Measurements from ENCODE around the gene NUDT15.

NUDT15 gene

DNA sequence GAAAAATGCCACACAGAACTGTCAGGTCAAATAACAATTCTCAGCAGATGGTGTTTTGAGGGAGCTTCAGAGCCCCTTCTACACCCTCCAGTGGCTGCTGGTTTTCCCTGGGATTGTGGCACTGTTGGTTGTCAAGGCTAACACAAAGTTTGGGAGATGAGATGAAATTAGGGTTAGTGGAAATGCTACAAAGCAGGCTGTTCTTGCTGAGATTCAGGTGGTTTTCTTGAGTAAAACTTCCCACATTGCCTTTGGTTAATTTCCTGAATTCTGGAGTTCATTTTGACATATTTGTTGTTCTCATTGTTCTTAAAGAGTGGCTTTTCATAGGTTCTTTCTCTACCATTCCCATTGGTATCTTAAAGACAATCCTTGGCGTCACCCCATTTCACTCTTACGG lies 35.3 kb downstream of the NUDT15 start:
- H3F3A ChIP-seq (ENCODE audit: low read depth), result no peaks in the 10 kb centered on the region
- peaks cover 86% of the 10 kb centered on the region for H3K36me3 ChIP-seq (ENCODE audit: insufficient read depth, low read length)
- H3K4me2 ChIP-seq (ENCODE audit: low read depth, low read length, poor library complexity, severe bottlenecking), result no peak overlapping the region
- peaks cover 23% of the 10 kb centered on the region for H3K9me3 ChIP-seq (ENCODE audit: insufficient read depth, low read depth, low read length)
- no peak overlapping the region for H2AFZ ChIP-seq (ENCODE audit: low read length)
- no peaks in the 10 kb centered on the region for H3K27me3 ChIP-seq (ENCODE audit: insufficient read depth, low read length, poor library complexity, severe bottlenecking)
- H3K9ac ChIP-seq (ENCODE audit: low read depth, low read length, poor library complexity, severe bottlenecking), result no peak overlapping the region
- no peaks in the 10 kb centered on the region for H4K20me1 ChIP-seq (ENCODE audit: insufficient read depth, low read length, poor library complexity, severe bottlenecking)
- H3K4me1 ChIP-seq (ENCODE audit: insufficient read depth, low read length, poor library complexity, severe bottlenecking), result no peaks in the 10 kb centered on the region
- H3K79me2 ChIP-seq (ENCODE audit: insufficient read depth, low read length), result no peaks in the 10 kb centered on the region
- H3K9me2 ChIP-seq (replicated peaks; ENCODE audit: low read depth, low read length), result no peaks in the 10 kb centered on the region
- TF ChIP-seq CTCF (conservative IDR thresholded peaks at IDR 0.05; ENCODE audit: low read length), result no peak
- no peak for TF ChIP-seq EZH2phosphoT487 (IDR thresholded peaks at IDR 0.05; ENCODE audit: borderline replicate concordance)
- H3K4me3 ChIP-seq (ENCODE audit: low read length, poor library complexity, severe bottlenecking), result no peak overlapping the region

- H3F3A ChIP-seq (ENCODE audit: low read depth), result no peaks in the 10 kb centered on the region
- H3K79me2 ChIP-seq (ENCODE audit: insufficient read depth, low read length), result no peaks in the 10 kb centered on the region
- H4K20me1 ChIP-seq (ENCODE audit: insufficient read depth, low read length, poor library complexity, severe bottlenecking), result no peaks in the 10 kb centered on the region
- H3K9me2 ChIP-seq (replicated peaks; ENCODE audit: low read depth, low read length), result no peaks in the 10 kb centered on the region
- TF ChIP-seq CTCF (conservative IDR thresholded peaks at IDR 0.05; ENCODE audit: low read length) (no peak), EZH2phosphoT487 (IDR thresholded peaks at IDR 0.05; ENCODE audit: borderline replicate concordance) (no peak)
- H2AFZ ChIP-seq (ENCODE audit: low read length), result no peak overlapping the region
- H3K4me2 ChIP-seq (ENCODE audit: low read depth, low read length, poor library complexity, severe bottlenecking), result no peak overlapping the region
- peaks cover 3% of the 10 kb centered on the region for H3K4me1 ChIP-seq (ENCODE audit: insufficient read depth, low read length, poor library complexity, severe bottlenecking)
- H3K9me3 ChIP-seq (ENCODE audit: insufficient read depth, low read depth, low read length), result peaks cover 23% of the 10 kb centered on the region
- H3K27me3 ChIP-seq (ENCODE audit: insufficient read depth, low read length, poor library complexity, severe bottlenecking), result no peaks in the 10 kb centered on the region
- H3K4me3 ChIP-seq (ENCODE audit: low read length, poor library complexity, severe bottlenecking), result no peak overlapping the region
- peaks cover 93% of the 10 kb centered on the region for H3K36me3 ChIP-seq (ENCODE audit: insufficient read depth, low read length)
- no peak overlapping the region for H3K9ac ChIP-seq (ENCODE audit: low read depth, low read length, poor library complexity, severe bottlenecking)
Measured at GRCh38 chr13:48074006-48074405, 36.5 kb downstream of the NUDT15 start.

DNA sequence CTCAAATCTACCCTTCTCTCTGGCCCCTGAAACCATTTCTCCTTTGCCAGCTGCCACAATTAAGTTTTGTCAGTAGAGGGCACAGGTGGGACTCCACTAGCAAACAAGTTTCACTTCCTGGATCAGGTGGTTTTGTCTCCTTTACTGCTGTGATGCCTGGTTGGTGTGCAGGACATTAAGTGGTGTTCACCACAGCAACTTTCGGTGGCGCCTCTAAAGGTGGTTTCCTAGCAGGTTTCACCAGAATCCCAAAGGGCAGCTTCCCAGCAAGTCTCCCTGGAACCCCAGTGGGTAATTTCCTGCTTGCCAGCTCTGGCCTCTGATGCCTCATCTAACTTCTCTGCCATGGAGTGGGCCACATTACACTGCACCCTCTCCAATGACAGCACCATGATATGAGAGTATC lies 40.7 kb downstream of the NUDT15 start:
- TF ChIP-seq CTCF (conservative IDR thresholded peaks at IDR 0.05; ENCODE audit: low read length) (peak; percentile 74), EZH2phosphoT487 (IDR thresholded peaks at IDR 0.05; ENCODE audit: borderline replicate concordance) (no peak)
- no peak overlapping the region for H3K4me2 ChIP-seq (ENCODE audit: low read depth, low read length, poor library complexity, severe bottlenecking)
- H3K9me3 ChIP-seq (ENCODE audit: insufficient read depth, low read depth, low read length), result no peaks in the 10 kb centered on the region
- no peak overlapping the region for H2AFZ ChIP-seq (ENCODE audit: low read length)
- H3K4me3 ChIP-seq (ENCODE audit: low read length, poor library complexity, severe bottlenecking), result no peak overlapping the region
- H3K36me3 ChIP-seq (ENCODE audit: insufficient read depth, low read length), result peaks cover 90% of the 10 kb centered on the region
- H3F3A ChIP-seq (ENCODE audit: low read depth), result no peaks in the 10 kb centered on the region
- no peaks in the 10 kb centered on the region for H4K20me1 ChIP-seq (ENCODE audit: insufficient read depth, low read length, poor library complexity, severe bottlenecking)
- no peaks in the 10 kb centered on the region for H3K27me3 ChIP-seq (ENCODE audit: insufficient read depth, low read length, poor library complexity, severe bottlenecking)
- peaks cover 3% of the 10 kb centered on the region for H3K4me1 ChIP-seq (ENCODE audit: insufficient read depth, low read length, poor library complexity, severe bottlenecking)
- H3K79me2 ChIP-seq (ENCODE audit: insufficient read depth, low read length), result no peaks in the 10 kb centered on the region
- H3K9ac ChIP-seq (ENCODE audit: low read depth, low read length, poor library complexity, severe bottlenecking), result no peak overlapping the region
- H3K9me2 ChIP-seq (replicated peaks; ENCODE audit: low read depth, low read length), result no peaks in the 10 kb centered on the region

Data from Loucy (cell line).